Uterus (tissue), 4 donors: ENCODE measurements around the gene HMHB1. TPM values are rescaled to one million over a fixed set of nuclear protein-coding genes. Genes with fewer than 3 reads are reported as not detected.

Source experiments
- DNase-seq, 2 donors: peaks; one replicate each; pipeline ENCODE4 v3.0.0-alpha.2; 2019 to 2020
- H3K27ac ChIP-seq, 2 donors: fragments of 200-600 bp; sonication (generic); 1 replicate in 1 of 2; 2 replicates in 1 of 2; pipeline ENCODE4 v1.5.1; 2016 to 2018
- H3K27me3 ChIP-seq, 2 donors: fragments of 200-600 bp; sonication (generic); one replicate each; pipeline ENCODE4 v1.5.1; 2018 to 2019; ENCODE audit warnings: control low read depth in 1 of 2
- H3K36me3 ChIP-seq, 2 donors: fragments of 200-600 bp; sonication (generic); one replicate each; pipeline ENCODE4 v1.5.1; 2019; ENCODE audit warnings: control low read depth in 1 of 2
- H3K4me1 ChIP-seq, 2 donors: fragments of 200-600 bp; sonication (generic); one replicate each; pipeline ENCODE4 v1.5.1; 2018 to 2019; ENCODE audit warnings: control low read depth in 1 of 2
- H3K4me3 ChIP-seq, 2 donors: fragments of 200-600 bp; sonication (generic); 1 replicate in 1 of 2; 2 replicates in 1 of 2; pipeline ENCODE4 v1.5.1; 2018 to 2019; ENCODE audit warnings: mild to moderate bottlenecking in 1 of 2
- H3K9me3 ChIP-seq, 2 donors: fragments of 200-600 bp; sonication (generic); one replicate each; pipeline ENCODE4 v1.5.1; 2019; ENCODE audit warnings: control low read depth in 1 of 2
- CTCF ChIP-seq, 4 experiments: fragments of 200-600 bp in 2 of 4; fragments of 450-650 bp in 2 of 4; sonication (generic) in 2 of 4; IDR thresholded peaks; one replicate each; pipeline ENCODE4 v1.5.1; 2016 to 2019; ENCODE audit warnings: antibody characterized with exemption in 4 of 4, mild to moderate bottlenecking in 2 of 4, moderate library complexity in 1 of 4
- POLR2A ChIP-seq, 2 donors: fragments of 450-650 bp; IDR thresholded peaks; one replicate each; pipeline ENCODE4 v1.6.1; 2016; ENCODE audit warnings: antibody characterized with exemption in 2 of 2, mild to moderate bottlenecking in 1 of 2, moderate library complexity in 1 of 2
- intact Hi-C: fragments of 100-400 bp; cut with DNase I; formaldehyde crosslinking; loops from one replicate; pipeline ENCODE4 v1.15.1; 2023; ENCODE audit warnings: low total_unique reads
- total RNA-seq, 4 donors: library from RNA; depleted of rRNA in 3 of 4; stranded (reverse); fragments of >200 nt in 3 of 4; gene quantifications; one replicate each; pipeline versions ENCODE4 v1.1.0 to v1.2.4, GENCODE V29; 2014 to 2023
- donor health status: DM: yes; HTN: yes; CAD: no.

Gene HMHB1
- total RNA-seq, 4 donors from 2014 or later: not detected

DNA sequence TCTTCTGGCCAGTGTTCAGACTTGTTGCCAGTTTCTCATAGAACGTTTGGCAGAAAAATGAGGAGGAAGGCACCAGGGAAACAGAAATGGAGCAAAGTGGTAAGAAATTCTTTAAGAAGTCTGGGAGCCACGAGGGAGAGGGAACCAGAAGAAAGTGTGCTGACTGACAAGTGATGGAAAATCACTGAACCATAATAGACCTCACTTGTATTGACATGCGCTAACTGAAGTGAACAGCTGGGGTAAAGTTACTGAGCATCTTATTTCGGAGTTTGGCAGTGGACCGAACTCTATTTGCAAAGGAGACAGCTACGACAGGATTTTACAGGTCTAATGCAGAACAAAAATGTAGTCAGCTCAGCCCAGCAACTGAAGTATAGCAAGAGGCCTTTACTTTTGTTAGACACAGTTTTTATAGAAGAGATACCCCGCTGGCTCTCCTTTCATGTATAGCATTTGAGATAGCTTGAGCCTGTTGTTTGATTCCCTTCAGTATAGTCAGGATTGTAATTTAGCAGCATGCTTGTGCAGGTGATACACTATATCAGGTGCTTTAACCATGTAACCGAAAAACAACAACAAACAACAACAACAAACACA is 53.6 kb downstream of the HMHB1 start:
- no peak overlapping the region for H3K27ac ChIP-seq

More for the DNA sequence above, 53.6 kb downstream of the HMHB1 start:
- Histone ChIP-seq H3K36me3 (no peaks in the 10 kb centered on the region), H3K4me1 (no peaks in the 10 kb centered on the region), H3K27me3 (no peaks in the 10 kb centered on the region), H3K4me3 (no peak overlapping the region), H3K9me3 (no peaks in the 10 kb centered on the region)
- DNase-seq: no peak
- TF ChIP-seq POLR2A (IDR thresholded peaks at IDR 0.05) (no peak), CTCF (IDR thresholded peaks at IDR 0.05) (no peak)
- intact Hi-C loops: no loop called here
